ENCODE results near the gene FLNC. TPM values are rescaled to one million over a fixed set of nuclear protein-coding genes. Genes with fewer than 3 reads are reported as not detected.

FLNC gene
- total and polyA plus RNA-seq, 9 of the 15 experiments (the other 6 are each of a cell fraction or from before 2014, with no cell fraction given) = 0.90 to 155 (median 28.8) TPM

DNA sequence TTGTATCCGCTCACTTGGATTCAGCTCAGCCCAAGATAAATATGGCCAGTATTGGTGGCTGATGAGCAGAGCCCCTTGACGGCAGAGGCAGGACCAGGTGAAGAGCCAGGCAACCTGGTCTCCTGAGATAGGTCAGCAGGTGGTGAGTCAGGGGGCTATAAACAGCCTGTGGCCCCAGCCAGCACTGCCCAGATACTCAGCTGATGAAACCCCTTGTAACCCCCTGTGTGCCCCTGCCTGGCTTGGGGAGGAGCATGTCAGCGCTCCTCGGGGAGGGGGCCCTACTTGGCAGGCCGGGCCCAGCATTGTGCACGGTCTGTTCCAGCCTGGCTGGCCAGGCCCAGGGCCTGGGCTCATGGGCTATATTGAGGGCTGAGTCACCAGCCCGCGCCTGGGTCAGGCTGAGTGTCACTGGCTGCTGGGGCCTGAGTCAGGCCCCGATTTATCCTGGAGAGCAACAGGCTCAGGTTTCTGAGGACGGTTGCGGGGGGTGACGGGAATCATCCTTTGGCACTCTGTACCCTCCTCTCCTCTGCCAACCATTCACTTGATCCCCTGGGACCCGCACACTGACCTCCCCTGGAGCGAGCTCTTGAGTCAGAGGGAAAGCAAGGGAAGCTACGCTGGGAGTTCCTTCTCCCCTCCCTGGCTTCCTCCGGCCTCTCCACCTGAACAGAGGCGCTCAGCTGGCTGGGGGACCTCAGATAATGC lies 2.8 kb upstream of the FLNC start (continued):
- TF ChIP-seq, protein P1, sequence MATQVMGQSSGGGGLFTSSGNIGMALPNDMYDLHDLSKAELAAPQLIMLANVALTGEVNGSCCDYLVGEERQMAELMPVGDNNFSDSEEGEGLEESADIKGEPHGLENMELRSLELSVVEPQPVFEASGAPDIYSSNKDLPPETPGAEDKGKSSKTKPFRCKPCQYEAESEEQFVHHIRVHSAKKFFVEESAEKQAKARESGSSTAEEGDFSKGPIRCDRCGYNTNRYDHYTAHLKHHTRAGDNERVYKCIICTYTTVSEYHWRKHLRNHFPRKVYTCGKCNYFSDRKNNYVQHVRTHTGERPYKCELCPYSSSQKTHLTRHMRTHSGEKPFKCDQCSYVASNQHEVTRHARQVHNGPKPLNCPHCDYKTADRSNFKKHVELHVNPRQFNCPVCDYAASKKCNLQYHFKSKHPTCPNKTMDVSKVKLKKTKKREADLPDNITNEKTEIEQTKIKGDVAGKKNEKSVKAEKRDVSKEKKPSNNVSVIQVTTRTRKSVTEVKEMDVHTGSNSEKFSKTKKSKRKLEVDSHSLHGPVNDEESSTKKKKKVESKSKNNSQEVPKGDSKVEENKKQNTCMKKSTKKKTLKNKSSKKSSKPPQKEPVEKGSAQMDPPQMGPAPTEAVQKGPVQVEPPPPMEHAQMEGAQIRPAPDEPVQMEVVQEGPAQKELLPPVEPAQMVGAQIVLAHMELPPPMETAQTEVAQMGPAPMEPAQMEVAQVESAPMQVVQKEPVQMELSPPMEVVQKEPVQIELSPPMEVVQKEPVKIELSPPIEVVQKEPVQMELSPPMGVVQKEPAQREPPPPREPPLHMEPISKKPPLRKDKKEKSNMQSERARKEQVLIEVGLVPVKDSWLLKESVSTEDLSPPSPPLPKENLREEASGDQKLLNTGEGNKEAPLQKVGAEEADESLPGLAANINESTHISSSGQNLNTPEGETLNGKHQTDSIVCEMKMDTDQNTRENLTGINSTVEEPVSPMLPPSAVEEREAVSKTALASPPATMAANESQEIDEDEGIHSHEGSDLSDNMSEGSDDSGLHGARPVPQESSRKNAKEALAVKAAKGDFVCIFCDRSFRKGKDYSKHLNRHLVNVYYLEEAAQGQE (IDR thresholded peaks at IDR 0.05; ENCODE audit: borderline replicate concordance) = peak; percentile 48; the same call in 1 of the 2 replicates
- TF ChIP-seq, protein P1 (CRISPR knock-in tag; IDR thresholded peaks at IDR 0.05; ENCODE audit: low read depth) = peak; percentile 71; the same call in 1 of the 2 replicates
- TF ChIP-seq RFX5 (IDR thresholded peaks at IDR 0.05; ENCODE audit: low read depth, low read length) = no peak
- TF ChIP-seq XRCC5 (IDR thresholded peaks at IDR 0.05; ENCODE audit: low read depth, low read length) = no peak
- TF ChIP-seq, protein P2, sequence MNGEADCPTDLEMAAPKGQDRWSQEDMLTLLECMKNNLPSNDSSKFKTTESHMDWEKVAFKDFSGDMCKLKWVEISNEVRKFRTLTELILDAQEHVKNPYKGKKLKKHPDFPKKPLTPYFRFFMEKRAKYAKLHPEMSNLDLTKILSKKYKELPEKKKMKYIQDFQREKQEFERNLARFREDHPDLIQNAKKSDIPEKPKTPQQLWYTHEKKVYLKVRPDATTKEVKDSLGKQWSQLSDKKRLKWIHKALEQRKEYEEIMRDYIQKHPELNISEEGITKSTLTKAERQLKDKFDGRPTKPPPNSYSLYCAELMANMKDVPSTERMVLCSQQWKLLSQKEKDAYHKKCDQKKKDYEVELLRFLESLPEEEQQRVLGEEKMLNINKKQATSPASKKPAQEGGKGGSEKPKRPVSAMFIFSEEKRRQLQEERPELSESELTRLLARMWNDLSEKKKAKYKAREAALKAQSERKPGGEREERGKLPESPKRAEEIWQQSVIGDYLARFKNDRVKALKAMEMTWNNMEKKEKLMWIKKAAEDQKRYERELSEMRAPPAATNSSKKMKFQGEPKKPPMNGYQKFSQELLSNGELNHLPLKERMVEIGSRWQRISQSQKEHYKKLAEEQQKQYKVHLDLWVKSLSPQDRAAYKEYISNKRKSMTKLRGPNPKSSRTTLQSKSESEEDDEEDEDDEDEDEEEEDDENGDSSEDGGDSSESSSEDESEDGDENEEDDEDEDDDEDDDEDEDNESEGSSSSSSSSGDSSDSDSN (IDR thresholded peaks at IDR 0.05; ENCODE audit: borderline replicate concordance in 1 of 2, low read depth in 2 of 2, low read length in 2 of 2) = peak; percentile 84 to 90; a peak in 2 of 4 replicates
- TF ChIP-seq RBM15 (IDR thresholded peaks at IDR 0.05; ENCODE audit: insufficient read depth, low read length) = no peak
- TF ChIP-seq STAG1 (CRISPR knock-in tag; IDR thresholded peaks at IDR 0.05; ENCODE audit: borderline replicate concordance) = no peak
- no peak for TF ChIP-seq GTF2F1 (IDR thresholded peaks at IDR 0.05; ENCODE audit: low read depth, low read length)
- TF ChIP-seq ZNF586 (CRISPR knock-in tag; conservative IDR thresholded peaks at IDR 0.05) = no peak
- no peak for TF ChIP-seq CSDE1 (IDR thresholded peaks at IDR 0.05)
- TF ChIP-seq, protein P3, sequence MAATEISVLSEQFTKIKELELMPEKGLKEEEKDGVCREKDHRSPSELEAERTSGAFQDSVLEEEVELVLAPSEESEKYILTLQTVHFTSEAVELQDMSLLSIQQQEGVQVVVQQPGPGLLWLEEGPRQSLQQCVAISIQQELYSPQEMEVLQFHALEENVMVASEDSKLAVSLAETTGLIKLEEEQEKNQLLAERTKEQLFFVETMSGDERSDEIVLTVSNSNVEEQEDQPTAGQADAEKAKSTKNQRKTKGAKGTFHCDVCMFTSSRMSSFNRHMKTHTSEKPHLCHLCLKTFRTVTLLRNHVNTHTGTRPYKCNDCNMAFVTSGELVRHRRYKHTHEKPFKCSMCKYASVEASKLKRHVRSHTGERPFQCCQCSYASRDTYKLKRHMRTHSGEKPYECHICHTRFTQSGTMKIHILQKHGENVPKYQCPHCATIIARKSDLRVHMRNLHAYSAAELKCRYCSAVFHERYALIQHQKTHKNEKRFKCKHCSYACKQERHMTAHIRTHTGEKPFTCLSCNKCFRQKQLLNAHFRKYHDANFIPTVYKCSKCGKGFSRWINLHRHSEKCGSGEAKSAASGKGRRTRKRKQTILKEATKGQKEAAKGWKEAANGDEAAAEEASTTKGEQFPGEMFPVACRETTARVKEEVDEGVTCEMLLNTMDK (IDR thresholded peaks at IDR 0.05; ENCODE audit: borderline replicate concordance, insufficient read depth, low read depth, low read length, poor library complexity, severe bottlenecking) = no peak
- TF ChIP-seq RBBP5 (IDR thresholded peaks at IDR 0.05; ENCODE audit: borderline replicate concordance, insufficient read depth, low read length, poor library complexity, severe bottlenecking) = peak; percentile 35
